ENCODE results near the gene SYCE1. TPM values are rescaled to one million over a fixed set of nuclear protein-coding genes. Genes with fewer than 3 reads are reported as not detected.

Gene SYCE1
- total and polyA plus RNA-seq, 9 donors: 0.40 to 8.1 (median 2.5) TPM; not detected in 1

DNA sequence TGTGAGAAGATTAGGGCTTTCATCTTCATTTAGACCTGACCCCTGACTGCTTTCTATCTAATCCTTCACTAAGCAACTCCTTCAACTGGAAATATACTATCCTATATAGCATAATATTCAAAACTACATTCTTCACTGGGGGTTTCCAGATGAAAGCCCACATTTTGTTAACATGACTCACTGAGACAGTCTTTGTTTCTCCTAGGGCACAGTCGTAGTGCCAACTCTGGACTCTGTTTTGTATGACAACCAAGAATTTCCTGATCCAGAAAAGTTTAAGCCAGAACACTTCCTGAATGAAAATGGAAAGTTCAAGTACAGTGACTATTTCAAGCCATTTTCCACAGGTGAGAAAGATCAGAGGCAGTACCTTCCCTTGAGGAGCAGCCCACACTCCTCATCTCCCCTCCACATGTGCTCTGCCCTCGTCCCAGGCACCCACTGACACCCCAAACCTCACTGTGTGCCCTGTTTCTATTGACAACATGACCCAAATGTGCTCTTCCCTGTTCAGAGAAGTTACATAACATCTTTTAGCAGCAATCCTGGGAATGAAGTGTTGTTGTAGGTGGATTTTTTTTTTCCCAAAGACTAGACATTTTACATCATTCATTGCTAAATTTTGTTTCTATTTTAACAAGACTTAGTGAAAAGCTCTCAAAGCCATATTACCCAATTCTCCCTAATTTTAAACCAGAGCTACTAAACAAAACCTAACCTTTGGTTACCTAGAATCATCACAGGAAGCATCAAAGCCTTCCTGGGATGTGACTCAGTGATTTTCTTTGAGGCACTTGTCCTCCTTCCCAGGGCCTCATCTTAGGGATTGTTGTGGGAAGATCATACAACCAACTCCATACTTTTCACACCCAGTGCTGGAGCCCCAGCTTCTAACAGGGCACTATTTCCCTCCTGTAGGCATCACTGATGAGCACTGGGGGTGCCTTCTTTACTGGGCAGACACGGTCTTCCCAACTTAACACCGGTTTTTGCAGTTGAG is 27.5 kb downstream of the SYCE1 start:
- Histone ChIP-seq H3K27me3 (no peaks in the 10 kb centered on the region), H3K4me3 (no peak overlapping the region), H3K9me3 (no peaks in the 10 kb centered on the region), H3K27ac (no peak overlapping the region), H3K36me3 (no peaks in the 10 kb centered on the region), H3K4me1 (ENCODE audit: insufficient read depth) (no peaks in the 10 kb centered on the region)
- WGBS, 3 donors: 75 to 84% (median 81%) methylated on average over 4 of the region's 4 CpGs
- TF ChIP-seq, protein P1, sequence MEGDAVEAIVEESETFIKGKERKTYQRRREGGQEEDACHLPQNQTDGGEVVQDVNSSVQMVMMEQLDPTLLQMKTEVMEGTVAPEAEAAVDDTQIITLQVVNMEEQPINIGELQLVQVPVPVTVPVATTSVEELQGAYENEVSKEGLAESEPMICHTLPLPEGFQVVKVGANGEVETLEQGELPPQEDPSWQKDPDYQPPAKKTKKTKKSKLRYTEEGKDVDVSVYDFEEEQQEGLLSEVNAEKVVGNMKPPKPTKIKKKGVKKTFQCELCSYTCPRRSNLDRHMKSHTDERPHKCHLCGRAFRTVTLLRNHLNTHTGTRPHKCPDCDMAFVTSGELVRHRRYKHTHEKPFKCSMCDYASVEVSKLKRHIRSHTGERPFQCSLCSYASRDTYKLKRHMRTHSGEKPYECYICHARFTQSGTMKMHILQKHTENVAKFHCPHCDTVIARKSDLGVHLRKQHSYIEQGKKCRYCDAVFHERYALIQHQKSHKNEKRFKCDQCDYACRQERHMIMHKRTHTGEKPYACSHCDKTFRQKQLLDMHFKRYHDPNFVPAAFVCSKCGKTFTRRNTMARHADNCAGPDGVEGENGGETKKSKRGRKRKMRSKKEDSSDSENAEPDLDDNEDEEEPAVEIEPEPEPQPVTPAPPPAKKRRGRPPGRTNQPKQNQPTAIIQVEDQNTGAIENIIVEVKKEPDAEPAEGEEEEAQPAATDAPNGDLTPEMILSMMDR (IDR thresholded peaks at IDR 0.05): no peak
- TF ChIP-seq EP300 (IDR thresholded peaks at IDR 0.05) (no peak), POLR2A (IDR thresholded peaks at IDR 0.05) (no peak)
- DNase-seq: no peak
- intact Hi-C loops (cut with DNase I): no loop called here

DNA sequence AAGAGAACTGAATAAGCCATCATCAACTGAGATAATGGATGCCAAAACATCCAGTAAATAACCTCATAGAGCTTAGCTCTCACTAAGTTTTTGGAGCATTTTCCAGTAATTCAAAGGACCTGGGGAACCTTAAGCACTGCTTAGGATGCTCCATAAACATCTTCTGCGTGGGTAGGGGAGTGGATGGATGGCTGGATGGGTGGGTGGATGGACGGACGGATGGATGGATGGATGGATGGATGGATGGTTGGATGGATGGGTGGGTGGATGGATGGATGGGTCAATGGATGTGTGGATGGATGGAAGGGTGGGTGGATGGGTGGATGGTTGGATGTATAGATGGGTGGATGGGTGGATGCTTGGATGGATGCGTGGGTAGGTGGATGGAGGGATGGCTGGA is 29.2 kb downstream of the SYCE1 start:
- Histone ChIP-seq H3K27me3 (no peaks in the 10 kb centered on the region), H3K4me1 (ENCODE audit: insufficient read depth) (no peaks in the 10 kb centered on the region), H3K4me3 (no peak overlapping the region), H3K9me3 (no peaks in the 10 kb centered on the region), H3K27ac (no peak overlapping the region), H3K36me3 (no peaks in the 10 kb centered on the region)
- no peak for DNase-seq
- TF ChIP-seq EP300 (IDR thresholded peaks at IDR 0.05) (no peak), POLR2A (IDR thresholded peaks at IDR 0.05) (no peak)
- TF ChIP-seq, protein P1 (IDR thresholded peaks at IDR 0.05): no peak
- 58 to 71% (median 66%) methylated on average over 4 of the region's 4 CpGs for WGBS, 3 donors
- intact Hi-C loops (cut with DNase I): no loop called here

DNA sequence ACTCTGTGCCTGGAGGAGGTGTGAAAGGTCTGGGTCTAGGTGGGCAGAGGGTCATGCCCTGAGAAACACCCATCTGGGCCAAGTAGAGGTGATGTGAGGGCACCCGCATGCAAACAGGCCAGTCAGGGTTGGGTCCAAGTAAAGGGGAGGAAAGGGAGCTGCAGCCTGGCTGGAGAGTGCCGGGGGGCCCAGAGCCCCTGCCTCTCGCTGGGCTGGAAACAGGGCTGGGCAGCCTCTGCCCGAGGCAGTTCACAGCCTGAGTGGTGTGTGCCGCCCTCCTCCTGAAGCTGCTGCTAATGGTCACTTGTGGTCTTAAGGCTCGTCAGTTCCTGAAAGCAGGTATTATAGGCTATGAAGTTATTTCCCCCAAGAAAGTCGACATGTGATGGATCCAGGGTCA is 31.0 kb downstream of the SYCE1 start:
- no peak overlapping the region for H3K4me3 ChIP-seq
- 78 to 92% (median 81%) methylated on average over 7 of the region's 7 CpGs for WGBS, 3 donors
- H3K27ac ChIP-seq: no peak overlapping the region
- no peak for DNase-seq
- TF ChIP-seq, protein P1 (IDR thresholded peaks at IDR 0.05): no peak
- no peak for TF ChIP-seq EP300 (IDR thresholded peaks at IDR 0.05)
- no peak for TF ChIP-seq POLR2A (IDR thresholded peaks at IDR 0.05)
- no peaks in the 10 kb centered on the region for H3K9me3 ChIP-seq
- no peaks in the 10 kb centered on the region for H3K36me3 ChIP-seq
- H3K27me3 ChIP-seq: no peaks in the 10 kb centered on the region
- intact Hi-C loops (cut with DNase I): no loop called here
- H3K4me1 ChIP-seq (ENCODE audit: insufficient read depth): no peaks in the 10 kb centered on the region

GRCh38 chr10:133532871-133533270 is 32.5 kb downstream of the SYCE1 start:
- DNase-seq: no peak
- no peaks in the 10 kb centered on the region for H3K9me3 ChIP-seq
- intact Hi-C loops (cut with DNase I): no loop called here
- no peaks in the 10 kb centered on the region for H3K27me3 ChIP-seq
- TF ChIP-seq EP300 (IDR thresholded peaks at IDR 0.05) (no peak), POLR2A (IDR thresholded peaks at IDR 0.05) (no peak)
- TF ChIP-seq, protein P1 (IDR thresholded peaks at IDR 0.05): no peak
- 66 to 79% (median 71%) methylated on average over 7 of the region's 7 CpGs for WGBS, 3 donors
- no peak overlapping the region for H3K27ac ChIP-seq
- H3K4me3 ChIP-seq: no peak overlapping the region
- peaks cover 1% of the 10 kb centered on the region for H3K4me1 ChIP-seq (ENCODE audit: insufficient read depth)
- no peaks in the 10 kb centered on the region for H3K36me3 ChIP-seq

Measured in ovary (tissue), 9 donors.